K562 (cell line): ENCODE data around the gene CHAT. TPM values are rescaled to one million over a fixed set of nuclear protein-coding genes. Genes with fewer than 3 reads are reported as not detected.

Experiments used
- BCL6 ChIP-seq: fragments of 250-450 bp; sonication (Bioruptor Pico); IDR thresholded peaks from 2 replicates; pipeline ENCODE4 v1.4.0; 2020
- CHAMP1 ChIP-seq: fragments of 450-650 bp; IDR thresholded peaks from 2 replicates; pipeline ENCODE4 v1.6.1; 2016; ENCODE audit warnings: mild to moderate bottlenecking
- CREB3 ChIP-seq: fragments of 450-650 bp; conservative IDR thresholded peaks from 2 replicates; pipeline ENCODE4 v1.6.1; 2016; ENCODE audit warnings: missing genetic modification characterization, low read depth, mild to moderate bottlenecking, missing compliant biosample characterization, moderate library complexity
- EGR1 ChIP-seq: fragments of 450-650 bp; conservative IDR thresholded peaks from 2 replicates; pipeline ENCODE4 v1.6.1; 2017; ENCODE audit warnings: mild to moderate bottlenecking
- EWSR1 ChIP-seq: fragments of 450-650 bp; IDR thresholded peaks from 2 replicates; pipeline ENCODE4 v1.6.1; 2018; ENCODE audit warnings: borderline replicate concordance, mild to moderate bottlenecking, low read depth, moderate library complexity; ENCODE audit not compliant: partially characterized antibody
- GABPA ChIP-seq: fragments of 200-800 bp; sonication (Bioruptor generic); conservative IDR thresholded peaks from 2 replicates; pipeline ENCODE4 v1.6.1; 2016; ENCODE audit warnings: low read depth, missing genetic modification characterization, missing compliant biosample characterization
- GTF2E2 ChIP-seq: fragments of 200-800 bp; sonication (Bioruptor generic); IDR thresholded peaks from 2 replicates; pipeline ENCODE4 v1.6.1; 2016; ENCODE audit warnings: missing genetic modification characterization, missing compliant biosample characterization
- HDAC1 ChIP-seq, 2 experiments: fragments of 450-650 bp; IDR thresholded peaks; 2 replicates each; pipeline ENCODE4 v1.6.1; 2016 to 2017; ENCODE audit warnings: inconsistent platforms in 1 of 2, mild to moderate bottlenecking in 1 of 2, moderate library complexity in 1 of 2
- MBD2 ChIP-seq: sonication (generic); IDR thresholded peaks from 2 replicates; pipeline ENCODE4 v1.6.1; 2016; ENCODE audit warnings: low read depth, borderline replicate concordance
- NRF1 ChIP-seq, 2 experiments: fragments of 450-650 bp; IDR thresholded peaks in 1 of 2; conservative IDR thresholded peaks in 1 of 2; 2 replicates each; pipeline ENCODE4 v1.6.1; 2014; ENCODE audit warnings: mild to moderate bottlenecking in 2 of 2
- STAT6 ChIP-seq: sonication (generic); formaldehyde crosslinking; IDR thresholded peaks from 2 replicates; pipeline ENCODE4 v1.8.1; 2023; ENCODE audit warnings: mild to moderate bottlenecking, missing genetic modification reagents
- ZNF76 ChIP-seq: fragments of 250-450 bp; sonication (Bioruptor Pico); IDR thresholded peaks from 2 replicates; pipeline ENCODE4 v1.4.0; 2020; ENCODE audit warnings: mild to moderate bottlenecking, moderate library complexity, borderline replicate concordance
- ZNF778 ChIP-seq: fragments of 450-650 bp; formaldehyde crosslinking; IDR thresholded peaks from 2 replicates; pipeline ENCODE4 v1.4.0; 2020; ENCODE audit warnings: mild to moderate bottlenecking, moderate library complexity
- ZNF79 ChIP-seq: fragments of 250-450 bp; sonication (Bioruptor Pico); IDR thresholded peaks from 2 replicates; pipeline ENCODE4 v1.4.0; 2020; ENCODE audit warnings: low read depth, mild to moderate bottlenecking, moderate library complexity
- polyA plus RNA-seq, 8 experiments: library from polyadenylated mRNA; depleted of rRNA in 4 of 8; stranded (reverse) in 5 of 8; unstranded in 3 of 8; fragments of >200 nt; fragmentation: Nextera tagmentation in 2 of 8; fragmentation: Illumina TruSeq in 1 of 8; extraction: Ambion mirVana in 2 of 8; extraction: Trizol in 1 of 8; gene quantifications; 2 replicates each; pipeline versions ENCODE4 v1.2.1 to v1.2.3, GENCODE V29; 2011 to 2014; ENCODE audit warnings: inconsistent platforms in 1 of 8, missing spikeins in 1 of 8
- total RNA-seq, 7 experiments: library from RNA; depleted of rRNA in 6 of 7; stranded (reverse); fragments of >200 nt in 6 of 7; fragmentation: Illumina TruSeq in 2 of 7; extraction: Trizol in 2 of 7; gene quantifications; 2 replicates each; pipeline versions ENCODE4 v1.2.1 to v1.2.3, GENCODE V29; 2011 to 2021; ENCODE audit warnings: low replicate concordance in 1 of 7
- TF ChIP-seq, protein P1 (sequence below), 2 experiments: IDR thresholded peaks; 2 replicates each; pipeline ENCODE4 v1.6.1; 2011; ENCODE audit warnings: borderline replicate concordance in 1 of 2, control low read depth in 1 of 2, low read depth in 1 of 2, low read length in 1 of 2, mild to moderate bottlenecking in 1 of 2, mixed read lengths in 1 of 2, moderate library complexity in 1 of 2; ENCODE audit not compliant: insufficient read depth in 1 of 2, insufficient read length in 1 of 2, poor library complexity in 1 of 2, severe bottlenecking in 1 of 2; ENCODE audit errors: extremely low read depth in 1 of 2
- TF ChIP-seq, protein P2 (sequence below), 3 experiments: IDR thresholded peaks in 2 of 3; conservative IDR thresholded peaks in 1 of 3; 2 replicates each; pipeline ENCODE4 v1.5.1; 2011 to 2012; ENCODE audit warnings: low read length in 3 of 3, mild to moderate bottlenecking in 3 of 3, control low read depth in 2 of 3, improper control_type of control experiment in 1 of 3, inconsistent platforms in 1 of 3, low read depth in 1 of 3, mixed read lengths in 1 of 3, moderate library complexity in 1 of 3; ENCODE audit not compliant: insufficient read depth in 2 of 3
- TF ChIP-seq, protein P3 (sequence below): fragments of 450-650 bp; IDR thresholded peaks from 2 replicates; pipeline ENCODE4 v1.6.1; 2016; ENCODE audit warnings: low read depth, mild to moderate bottlenecking, moderate library complexity

Gene CHAT
- total and polyA plus RNA-seq, 9 of the 15 experiments (the other 6 are each of a cell fraction or from before 2014, with no cell fraction given) = not detected

- TF ChIP-seq CHAMP1 = no peak
- no peak for TF ChIP-seq MBD2
- TF ChIP-seq BCL6 (CRISPR knock-in tag) = no peak
- TF ChIP-seq, protein P1, sequence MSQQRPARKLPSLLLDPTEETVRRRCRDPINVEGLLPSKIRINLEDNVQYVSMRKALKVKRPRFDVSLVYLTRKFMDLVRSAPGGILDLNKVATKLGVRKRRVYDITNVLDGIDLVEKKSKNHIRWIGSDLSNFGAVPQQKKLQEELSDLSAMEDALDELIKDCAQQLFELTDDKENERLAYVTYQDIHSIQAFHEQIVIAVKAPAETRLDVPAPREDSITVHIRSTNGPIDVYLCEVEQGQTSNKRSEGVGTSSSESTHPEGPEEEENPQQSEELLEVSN (IDR thresholded peaks at IDR 0.05; ENCODE audit: borderline replicate concordance in 1 of 2, extremely low read depth in 1 of 2, insufficient read depth in 1 of 2, insufficient read length in 1 of 2, low read depth in 1 of 2, low read length in 1 of 2, poor library complexity in 1 of 2, severe bottlenecking in 1 of 2) = peak; percentile 69 to 85
- TF ChIP-seq, protein P2, sequence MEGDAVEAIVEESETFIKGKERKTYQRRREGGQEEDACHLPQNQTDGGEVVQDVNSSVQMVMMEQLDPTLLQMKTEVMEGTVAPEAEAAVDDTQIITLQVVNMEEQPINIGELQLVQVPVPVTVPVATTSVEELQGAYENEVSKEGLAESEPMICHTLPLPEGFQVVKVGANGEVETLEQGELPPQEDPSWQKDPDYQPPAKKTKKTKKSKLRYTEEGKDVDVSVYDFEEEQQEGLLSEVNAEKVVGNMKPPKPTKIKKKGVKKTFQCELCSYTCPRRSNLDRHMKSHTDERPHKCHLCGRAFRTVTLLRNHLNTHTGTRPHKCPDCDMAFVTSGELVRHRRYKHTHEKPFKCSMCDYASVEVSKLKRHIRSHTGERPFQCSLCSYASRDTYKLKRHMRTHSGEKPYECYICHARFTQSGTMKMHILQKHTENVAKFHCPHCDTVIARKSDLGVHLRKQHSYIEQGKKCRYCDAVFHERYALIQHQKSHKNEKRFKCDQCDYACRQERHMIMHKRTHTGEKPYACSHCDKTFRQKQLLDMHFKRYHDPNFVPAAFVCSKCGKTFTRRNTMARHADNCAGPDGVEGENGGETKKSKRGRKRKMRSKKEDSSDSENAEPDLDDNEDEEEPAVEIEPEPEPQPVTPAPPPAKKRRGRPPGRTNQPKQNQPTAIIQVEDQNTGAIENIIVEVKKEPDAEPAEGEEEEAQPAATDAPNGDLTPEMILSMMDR (IDR thresholded peaks at IDR 0.05 in 2 of 3, conservative IDR thresholded peaks at IDR 0.05 in 1 of 3; ENCODE audit: insufficient read depth in 2 of 3, low read depth in 1 of 3, low read length in 3 of 3) = no peak
- no peak for TF ChIP-seq ZNF76
- TF ChIP-seq EWSR1 = no peak
- TF ChIP-seq, protein P3, sequence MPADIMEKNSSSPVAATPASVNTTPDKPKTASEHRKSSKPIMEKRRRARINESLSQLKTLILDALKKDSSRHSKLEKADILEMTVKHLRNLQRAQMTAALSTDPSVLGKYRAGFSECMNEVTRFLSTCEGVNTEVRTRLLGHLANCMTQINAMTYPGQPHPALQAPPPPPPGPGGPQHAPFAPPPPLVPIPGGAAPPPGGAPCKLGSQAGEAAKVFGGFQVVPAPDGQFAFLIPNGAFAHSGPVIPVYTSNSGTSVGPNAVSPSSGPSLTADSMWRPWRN = 0 out of 2 replicates have a peak, but pooled peaks have one; percentile 29
- no peak for TF ChIP-seq ZNF778
- TF ChIP-seq CREB3 (tag) = no peak
- no peak for TF ChIP-seq ZNF79
- no peak for TF ChIP-seq GTF2E2 (tag)
- TF ChIP-seq NRF1 (conservative IDR thresholded peaks at IDR 0.05 in 1 of 2, IDR thresholded peaks at IDR 0.05 in 1 of 2) = peak; percentile 34 to 60; a peak in 2 of 4 replicates
- no peak for TF ChIP-seq GABPA (tag)
- peak; percentile 99 for TF ChIP-seq EGR1
- no peak for TF ChIP-seq STAT6 (CRISPR knock-in tag)
- no peak for TF ChIP-seq HDAC1 (IDR thresholded peaks at IDR 0.05)
Measured at GRCh38 chr10:49679480-49679893, 65.7 kb downstream of the CHAT start, which contains the start of gene C10orf53 (continued).
